ENCODE data around the gene VTN.

DNA sequence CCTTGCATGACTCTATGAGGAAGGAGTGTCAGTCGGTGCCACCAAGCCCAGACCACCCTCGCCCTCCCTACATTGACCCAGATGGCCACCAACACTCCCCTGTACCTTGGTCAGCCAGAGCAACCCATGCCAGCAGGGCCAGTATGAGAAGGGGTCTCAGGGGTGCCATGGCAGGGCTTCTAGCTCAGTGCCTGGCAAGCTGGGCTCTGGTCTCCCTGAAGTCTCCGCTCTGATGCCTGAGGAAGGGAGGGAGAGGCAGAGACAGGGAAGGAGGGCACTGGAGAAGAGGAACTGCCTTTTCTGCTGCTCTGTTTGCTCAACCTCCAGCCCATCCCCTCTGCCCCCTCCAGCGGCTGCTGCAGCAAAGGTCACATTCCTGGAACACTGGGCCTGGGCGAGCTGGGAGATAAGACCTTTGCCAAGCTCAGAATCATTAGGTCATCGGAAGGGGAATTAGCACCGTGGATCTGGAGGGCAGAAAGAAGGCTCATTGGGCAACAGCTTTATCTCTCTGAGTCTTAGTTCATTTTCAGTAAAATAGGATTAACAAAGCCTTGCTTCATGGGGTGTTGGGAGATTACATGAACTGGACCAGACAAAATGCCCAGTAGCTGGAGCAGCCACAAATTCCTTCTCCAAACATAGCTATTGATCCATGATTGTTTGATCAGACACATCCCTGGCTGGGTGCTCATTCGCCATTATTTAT is at the start of gene VTN:
- TF ChIP-seq CTCF (conservative IDR thresholded peaks at IDR 0.05 in 1 of 2, IDR thresholded peaks at IDR 0.05 in 1 of 2; ENCODE audit: low read depth in 1 of 2, low read length in 2 of 2) (no peak), EZH2 (IDR thresholded peaks at IDR 0.05; ENCODE audit: low read length, missing control alignments) (no peak)

All from fibroblast of lung (primary cell).